Measurements from ENCODE around the gene LGALS9.

The LGALS9 gene

DNA sequence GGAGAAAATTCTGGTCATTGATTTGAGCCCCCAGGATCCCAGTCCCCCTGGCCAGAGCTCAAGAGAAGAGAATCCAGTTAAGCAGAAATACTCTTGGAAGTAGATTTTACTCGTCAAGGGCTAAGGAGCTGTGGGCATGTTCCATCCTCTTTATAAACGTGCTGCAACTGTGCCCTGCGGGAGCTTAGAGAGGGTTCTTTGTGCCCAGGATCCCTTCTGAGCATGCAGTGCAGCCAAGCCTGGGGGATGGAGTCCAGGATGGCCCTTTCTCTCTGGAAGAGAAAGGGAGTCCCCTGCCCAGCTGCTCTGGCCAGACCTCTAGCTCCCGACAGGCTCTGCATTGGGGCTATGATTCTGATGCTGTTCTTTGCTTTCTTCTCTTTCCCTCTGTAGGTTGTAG is 9.5 kb upstream of the LGALS9 start:
- no peak overlapping the region for H3K4me3 ChIP-seq (ENCODE audit: low read depth, low read length)

GRCh38 chr17:27621942-27622559 is 8.9 kb upstream of the LGALS9 start:
- no peak for TF ChIP-seq CTCF (IDR thresholded peaks at IDR 0.05; ENCODE audit: low read depth, low read length)
- H3K4me3 ChIP-seq (ENCODE audit: low read depth, low read length): no peak overlapping the region

More for the DNA sequence above, 9.5 kb upstream of the LGALS9 start:
- no peak for TF ChIP-seq CTCF (IDR thresholded peaks at IDR 0.05; ENCODE audit: low read depth, low read length)

GRCh38 chr17:27622986-27623385 is 8.0 kb upstream of the LGALS9 start:
- TF ChIP-seq CTCF (IDR thresholded peaks at IDR 0.05; ENCODE audit: low read depth, low read length): no peak

DNA sequence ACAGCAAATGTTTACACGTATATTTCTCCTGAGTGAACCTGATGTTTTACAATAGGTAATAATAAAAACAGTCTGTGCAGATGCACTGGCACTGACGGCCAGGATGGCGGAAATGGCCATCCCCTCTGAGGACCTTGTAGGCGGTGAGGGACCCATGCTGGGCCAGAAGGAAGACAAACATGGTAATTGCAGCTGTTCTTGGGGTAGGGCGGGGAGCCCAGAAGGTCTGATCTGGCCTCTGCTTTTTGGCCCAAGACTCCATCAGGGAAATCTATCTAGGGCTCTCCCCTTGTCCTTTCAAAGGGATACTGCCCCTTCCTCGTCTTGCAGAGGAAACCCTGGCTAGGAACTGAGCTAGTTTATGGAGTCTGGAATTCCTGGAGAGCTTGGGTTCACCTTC is 7.4 kb upstream of the LGALS9 start:
- TF ChIP-seq CTCF (IDR thresholded peaks at IDR 0.05; ENCODE audit: low read depth, low read length): no peak
- H3K4me3 ChIP-seq (ENCODE audit: low read depth, low read length): no peak overlapping the region

More at GRCh38 chr17:27622986-27623385, 8.0 kb upstream of the LGALS9 start:
- no peak overlapping the region for H3K4me3 ChIP-seq (ENCODE audit: low read depth, low read length)

DNA sequence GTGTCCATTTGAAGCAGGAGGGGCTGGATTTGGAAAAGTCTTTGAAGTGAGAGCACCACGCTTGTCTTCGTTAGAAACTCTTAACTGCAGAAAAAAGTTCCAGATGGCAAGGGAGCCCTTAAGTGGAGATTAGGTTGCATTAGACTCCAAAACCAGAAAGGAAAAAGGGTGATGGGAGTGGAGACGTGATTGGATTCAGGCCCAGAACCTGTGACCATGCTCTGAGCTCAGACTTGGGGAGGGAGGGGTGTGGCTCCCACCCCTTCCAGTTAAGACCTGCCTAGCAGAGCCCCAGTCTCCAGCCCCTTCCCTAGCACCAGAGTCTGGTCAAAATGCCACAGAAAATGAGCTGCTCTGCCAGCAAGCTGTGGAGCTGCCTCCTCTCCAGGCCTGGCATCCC is 6.4 kb upstream of the LGALS9 start:
- TF ChIP-seq CTCF (IDR thresholded peaks at IDR 0.05; ENCODE audit: low read depth, low read length): no peak
- H3K4me3 ChIP-seq (ENCODE audit: low read depth, low read length): no peak overlapping the region

DNA sequence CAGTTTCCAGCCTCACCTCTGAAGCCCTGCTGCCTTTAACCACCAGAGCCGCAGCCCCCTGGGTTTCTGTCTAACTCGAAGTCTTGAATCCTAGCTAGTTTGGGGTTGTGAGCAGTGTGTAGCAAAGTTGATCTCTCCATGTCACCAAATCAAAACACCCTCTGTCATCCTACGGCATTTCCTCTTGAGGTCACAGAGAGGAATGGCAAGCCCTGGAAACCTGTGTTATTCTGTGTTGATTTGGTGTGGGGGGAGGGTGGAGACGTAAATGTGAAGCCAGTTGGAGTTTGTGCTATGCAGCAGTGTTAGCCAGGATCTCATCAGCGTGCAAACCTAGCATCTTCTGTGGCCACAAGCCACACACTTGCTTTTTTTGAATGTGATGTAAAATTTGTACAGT is 5.1 kb upstream of the LGALS9 start:
- no peak for TF ChIP-seq CTCF (IDR thresholded peaks at IDR 0.05; ENCODE audit: low read depth, low read length)
- H3K4me3 ChIP-seq (ENCODE audit: low read depth, low read length): no peak overlapping the region

DNA sequence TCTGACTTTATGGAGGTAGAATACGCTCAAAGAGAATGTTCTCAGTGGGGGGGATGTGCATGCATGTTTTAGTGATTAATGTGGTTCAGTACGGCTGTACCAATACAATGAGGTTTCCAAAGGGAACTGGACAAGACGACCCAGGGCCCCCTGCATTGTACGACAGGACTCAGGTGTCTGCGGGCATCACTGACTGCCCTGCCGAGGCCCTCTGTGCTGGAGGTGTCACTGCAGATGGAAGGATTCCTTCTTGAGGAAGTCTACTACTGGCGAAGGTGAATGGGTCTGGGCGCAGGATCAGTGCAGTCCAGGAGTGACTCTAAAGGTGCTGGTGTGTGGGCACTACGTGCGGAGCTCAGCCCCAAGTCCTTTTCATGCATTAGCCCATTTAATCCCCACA is 3.5 kb upstream of the LGALS9 start:
- H3K4me3 ChIP-seq (ENCODE audit: low read depth, low read length): no peak overlapping the region
- no peak for TF ChIP-seq CTCF (IDR thresholded peaks at IDR 0.05; ENCODE audit: low read depth, low read length)

All from WI38 (cell line).